GM23338 (cell line): ENCODE measurements around the gene ATF7IP2. TPM values are rescaled to one million over a fixed set of nuclear protein-coding genes. Genes with fewer than 3 reads are reported as not detected.

Experiments used
- ATAC-seq: fragments of 200-7000 bp; cut with Tn5 transposase; 3 replicates; pipeline ENCODE4 v1.9.1; 2020
- DNase-seq: peaks from one replicate; pipeline ENCODE4 v3.0.0-alpha.2; 2015; ENCODE audit warnings: low spot score
- H2AFZ ChIP-seq: fragments of 200-600 bp; sonication (generic); 2 replicates; pipeline ENCODE4 v1.8.0; 2016; ENCODE audit warnings: antibody characterized with exemption, mild to moderate bottlenecking, moderate library complexity
- H3F3A ChIP-seq: fragments of 200-600 bp; sonication (generic); replicated peaks from 2 replicates; pipeline ENCODE4 v1.8.0; 2017; ENCODE audit warnings: antibody characterized with exemption, mixed run types, low read depth
- H3K27ac ChIP-seq: fragments of 200-600 bp; sonication (generic); 2 replicates; pipeline ENCODE4 v1.6.1; 2016; ENCODE audit warnings: low read depth
- H3K27me3 ChIP-seq: fragments of 200-600 bp; sonication (generic); 2 replicates; pipeline ENCODE4 v1.8.0; 2016; ENCODE audit warnings: mild to moderate bottlenecking, mixed run types, moderate library complexity; ENCODE audit not compliant: insufficient read depth
- H3K36me3 ChIP-seq: fragments of 200-600 bp; sonication (generic); 2 replicates; pipeline ENCODE4 v1.8.0; 2016; ENCODE audit warnings: mild to moderate bottlenecking; ENCODE audit not compliant: insufficient read depth
- H3K4me1 ChIP-seq: fragments of 200-600 bp; sonication (generic); 2 replicates; pipeline ENCODE4 v1.8.0; 2016; ENCODE audit warnings: mild to moderate bottlenecking, moderate library complexity; ENCODE audit not compliant: insufficient read depth
- H3K4me2 ChIP-seq: fragments of 200-600 bp; sonication (generic); 2 replicates; pipeline ENCODE4 v1.7.1; 2017; ENCODE audit warnings: mixed run types
- H3K4me3 ChIP-seq: fragments of 200-600 bp; sonication (generic); 2 replicates; pipeline ENCODE4 v1.6.1; 2016; ENCODE audit warnings: mixed run types
- H3K79me2 ChIP-seq: fragments of 200-600 bp; sonication (generic); replicated peaks from 2 replicates; pipeline ENCODE4 v1.8.0; 2017; ENCODE audit warnings: mild to moderate bottlenecking; ENCODE audit not compliant: insufficient read depth
- H3K9me2 ChIP-seq: fragments of 200-600 bp; sonication (generic); 2 replicates; pipeline ENCODE4 v1.8.0; 2017; ENCODE audit not compliant: insufficient read depth
- H4K20me1 ChIP-seq: fragments of 200-600 bp; sonication (generic); replicated peaks from 2 replicates; pipeline ENCODE4 v1.8.0; 2017; ENCODE audit warnings: mild to moderate bottlenecking; ENCODE audit not compliant: insufficient read depth
- H3K27ac Mint-ChIP-seq: 2 replicates; pipeline ENCODE4 v1.8.0; 2020; ENCODE audit warnings: inconsistent platforms, mild to moderate bottlenecking, moderate library complexity, mixed read lengths
- H3K27me3 Mint-ChIP-seq: 3 replicates; pipeline ENCODE4 v1.8.0; 2022; ENCODE audit warnings: low read depth, mild to moderate bottlenecking, moderate library complexity, mixed read lengths, inconsistent platforms; ENCODE audit not compliant: insufficient read depth, poor library complexity
- H3K36me3 Mint-ChIP-seq: 3 replicates; pipeline ENCODE4 v1.8.0; 2021; ENCODE audit warnings: low read depth, mild to moderate bottlenecking, inconsistent platforms, moderate library complexity, mixed read lengths
- H3K4me1 Mint-ChIP-seq: 3 replicates; pipeline ENCODE4 v1.8.0; 2020; ENCODE audit warnings: mild to moderate bottlenecking, inconsistent platforms, mixed read lengths
- H3K4me3 Mint-ChIP-seq: 3 replicates; pipeline ENCODE4 v1.8.0; 2021; ENCODE audit warnings: moderate library complexity, mild to moderate bottlenecking, inconsistent platforms, mixed read lengths
- H3K9me3 Mint-ChIP-seq: 3 replicates; pipeline ENCODE4 v1.8.0; 2020; ENCODE audit warnings: moderate library complexity, mild to moderate bottlenecking, inconsistent platforms, mixed read lengths
- CREB1 ChIP-seq: fragments of 250-450 bp; sonication (Bioruptor Pico); IDR thresholded peaks from 2 replicates; pipeline ENCODE4 v1.5.0; 2020; ENCODE audit warnings: low read depth, mild to moderate bottlenecking, moderate library complexity
- ETS1 ChIP-seq: IDR thresholded peaks from 2 replicates; pipeline ENCODE4 v1.6.1; 2016; ENCODE audit warnings: antibody characterized with exemption
- JUNB ChIP-seq: IDR thresholded peaks from one replicate; pipeline ENCODE4 v1.6.1; 2016; ENCODE audit warnings: antibody characterized with exemption; ENCODE audit not compliant: unreplicated experiment
- NANOG ChIP-seq: IDR thresholded peaks from 2 replicates; pipeline ENCODE4 v1.6.1; 2016; ENCODE audit warnings: antibody characterized with exemption, borderline replicate concordance
- ZNF114 ChIP-seq: fragments of 250-450 bp; sonication (Bioruptor Pico); IDR thresholded peaks from 2 replicates; pipeline ENCODE4 v1.5.0; 2020; ENCODE audit warnings: mild to moderate bottlenecking, moderate library complexity
- polyA plus RNA-seq: library from polyadenylated mRNA; unstranded; fragments of >200 nt; fragmentation: Nextera tagmentation; extraction: Ambion mirVana; gene quantifications from 2 replicates; pipeline ENCODE4 v1.2.1, GENCODE V29; 2016
- total RNA-seq: library from RNA; depleted of rRNA; stranded (reverse); fragments of >200 nt; shearing (Covaris generic); gene quantifications from 2 replicates; pipeline ENCODE4 v1.2.3, GENCODE V29; 2014
- TF ChIP-seq, protein P1 (sequence below), 2 experiments: fragments of 200-600 bp in 1 of 2; sonication (generic) in 1 of 2; conservative IDR thresholded peaks; 2 replicates each; pipeline versions ENCODE4 v1.5.1 to v1.6.1; 2016 to 2017; ENCODE audit warnings: antibody characterized with exemption in 2 of 2, low read depth in 2 of 2, mild to moderate bottlenecking in 2 of 2, moderate library complexity in 1 of 2
- TF ChIP-seq, protein P2 (sequence below): fragments of 250-450 bp; sonication (Bioruptor Pico); IDR thresholded peaks from 2 replicates; pipeline ENCODE4 v1.5.0; 2020; ENCODE audit warnings: mild to moderate bottlenecking, moderate library complexity

Gene ATF7IP2
- total and polyA plus RNA-seq, 2 experiments from 2014 or later: 27.9 to 55.7 TPM

GRCh38 chr16:10338426-10338825, 47.4 kb upstream of the ATF7IP2 start:
- H3K27me3 ChIP-seq: no peaks in the 10 kb centered on the region
- DNase-seq: no peak

More at GRCh38 chr16:10338426-10338825, 47.4 kb upstream of the ATF7IP2 start:
- no peaks in the 10 kb centered on the region for H3K4me1 Mint-ChIP-seq
- peaks cover 8% of the 10 kb centered on the region for H3K27me3 Mint-ChIP-seq
- Histone ChIP-seq H3K4me3 (no peak overlapping the region), H3F3A (no peaks in the 10 kb centered on the region), H2AFZ (no peak overlapping the region), H3K4me1 (no peaks in the 10 kb centered on the region), H3K36me3 (peaks cover 2% of the 10 kb centered on the region; the same call in 1 of the 2 replicates), H3K79me2 (no peaks in the 10 kb centered on the region), H3K9me2 (no peaks in the 10 kb centered on the region), H4K20me1 (no peaks in the 10 kb centered on the region), H3K27ac (no peak overlapping the region), H3K4me2 (no peak overlapping the region)
- peaks cover 56% of the 10 kb centered on the region for H3K9me3 Mint-ChIP-seq
- TF ChIP-seq CREB1: no peak
- TF ChIP-seq ETS1: no peak
- TF ChIP-seq ZNF114 (CRISPR knock-in tag): no peak
- TF ChIP-seq JUNB: no peak
- TF ChIP-seq, protein P1, sequence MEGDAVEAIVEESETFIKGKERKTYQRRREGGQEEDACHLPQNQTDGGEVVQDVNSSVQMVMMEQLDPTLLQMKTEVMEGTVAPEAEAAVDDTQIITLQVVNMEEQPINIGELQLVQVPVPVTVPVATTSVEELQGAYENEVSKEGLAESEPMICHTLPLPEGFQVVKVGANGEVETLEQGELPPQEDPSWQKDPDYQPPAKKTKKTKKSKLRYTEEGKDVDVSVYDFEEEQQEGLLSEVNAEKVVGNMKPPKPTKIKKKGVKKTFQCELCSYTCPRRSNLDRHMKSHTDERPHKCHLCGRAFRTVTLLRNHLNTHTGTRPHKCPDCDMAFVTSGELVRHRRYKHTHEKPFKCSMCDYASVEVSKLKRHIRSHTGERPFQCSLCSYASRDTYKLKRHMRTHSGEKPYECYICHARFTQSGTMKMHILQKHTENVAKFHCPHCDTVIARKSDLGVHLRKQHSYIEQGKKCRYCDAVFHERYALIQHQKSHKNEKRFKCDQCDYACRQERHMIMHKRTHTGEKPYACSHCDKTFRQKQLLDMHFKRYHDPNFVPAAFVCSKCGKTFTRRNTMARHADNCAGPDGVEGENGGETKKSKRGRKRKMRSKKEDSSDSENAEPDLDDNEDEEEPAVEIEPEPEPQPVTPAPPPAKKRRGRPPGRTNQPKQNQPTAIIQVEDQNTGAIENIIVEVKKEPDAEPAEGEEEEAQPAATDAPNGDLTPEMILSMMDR (conservative IDR thresholded peaks at IDR 0.05; ENCODE audit: low read depth in 2 of 2): no peak
- no peak for TF ChIP-seq NANOG
- TF ChIP-seq, protein P2, sequence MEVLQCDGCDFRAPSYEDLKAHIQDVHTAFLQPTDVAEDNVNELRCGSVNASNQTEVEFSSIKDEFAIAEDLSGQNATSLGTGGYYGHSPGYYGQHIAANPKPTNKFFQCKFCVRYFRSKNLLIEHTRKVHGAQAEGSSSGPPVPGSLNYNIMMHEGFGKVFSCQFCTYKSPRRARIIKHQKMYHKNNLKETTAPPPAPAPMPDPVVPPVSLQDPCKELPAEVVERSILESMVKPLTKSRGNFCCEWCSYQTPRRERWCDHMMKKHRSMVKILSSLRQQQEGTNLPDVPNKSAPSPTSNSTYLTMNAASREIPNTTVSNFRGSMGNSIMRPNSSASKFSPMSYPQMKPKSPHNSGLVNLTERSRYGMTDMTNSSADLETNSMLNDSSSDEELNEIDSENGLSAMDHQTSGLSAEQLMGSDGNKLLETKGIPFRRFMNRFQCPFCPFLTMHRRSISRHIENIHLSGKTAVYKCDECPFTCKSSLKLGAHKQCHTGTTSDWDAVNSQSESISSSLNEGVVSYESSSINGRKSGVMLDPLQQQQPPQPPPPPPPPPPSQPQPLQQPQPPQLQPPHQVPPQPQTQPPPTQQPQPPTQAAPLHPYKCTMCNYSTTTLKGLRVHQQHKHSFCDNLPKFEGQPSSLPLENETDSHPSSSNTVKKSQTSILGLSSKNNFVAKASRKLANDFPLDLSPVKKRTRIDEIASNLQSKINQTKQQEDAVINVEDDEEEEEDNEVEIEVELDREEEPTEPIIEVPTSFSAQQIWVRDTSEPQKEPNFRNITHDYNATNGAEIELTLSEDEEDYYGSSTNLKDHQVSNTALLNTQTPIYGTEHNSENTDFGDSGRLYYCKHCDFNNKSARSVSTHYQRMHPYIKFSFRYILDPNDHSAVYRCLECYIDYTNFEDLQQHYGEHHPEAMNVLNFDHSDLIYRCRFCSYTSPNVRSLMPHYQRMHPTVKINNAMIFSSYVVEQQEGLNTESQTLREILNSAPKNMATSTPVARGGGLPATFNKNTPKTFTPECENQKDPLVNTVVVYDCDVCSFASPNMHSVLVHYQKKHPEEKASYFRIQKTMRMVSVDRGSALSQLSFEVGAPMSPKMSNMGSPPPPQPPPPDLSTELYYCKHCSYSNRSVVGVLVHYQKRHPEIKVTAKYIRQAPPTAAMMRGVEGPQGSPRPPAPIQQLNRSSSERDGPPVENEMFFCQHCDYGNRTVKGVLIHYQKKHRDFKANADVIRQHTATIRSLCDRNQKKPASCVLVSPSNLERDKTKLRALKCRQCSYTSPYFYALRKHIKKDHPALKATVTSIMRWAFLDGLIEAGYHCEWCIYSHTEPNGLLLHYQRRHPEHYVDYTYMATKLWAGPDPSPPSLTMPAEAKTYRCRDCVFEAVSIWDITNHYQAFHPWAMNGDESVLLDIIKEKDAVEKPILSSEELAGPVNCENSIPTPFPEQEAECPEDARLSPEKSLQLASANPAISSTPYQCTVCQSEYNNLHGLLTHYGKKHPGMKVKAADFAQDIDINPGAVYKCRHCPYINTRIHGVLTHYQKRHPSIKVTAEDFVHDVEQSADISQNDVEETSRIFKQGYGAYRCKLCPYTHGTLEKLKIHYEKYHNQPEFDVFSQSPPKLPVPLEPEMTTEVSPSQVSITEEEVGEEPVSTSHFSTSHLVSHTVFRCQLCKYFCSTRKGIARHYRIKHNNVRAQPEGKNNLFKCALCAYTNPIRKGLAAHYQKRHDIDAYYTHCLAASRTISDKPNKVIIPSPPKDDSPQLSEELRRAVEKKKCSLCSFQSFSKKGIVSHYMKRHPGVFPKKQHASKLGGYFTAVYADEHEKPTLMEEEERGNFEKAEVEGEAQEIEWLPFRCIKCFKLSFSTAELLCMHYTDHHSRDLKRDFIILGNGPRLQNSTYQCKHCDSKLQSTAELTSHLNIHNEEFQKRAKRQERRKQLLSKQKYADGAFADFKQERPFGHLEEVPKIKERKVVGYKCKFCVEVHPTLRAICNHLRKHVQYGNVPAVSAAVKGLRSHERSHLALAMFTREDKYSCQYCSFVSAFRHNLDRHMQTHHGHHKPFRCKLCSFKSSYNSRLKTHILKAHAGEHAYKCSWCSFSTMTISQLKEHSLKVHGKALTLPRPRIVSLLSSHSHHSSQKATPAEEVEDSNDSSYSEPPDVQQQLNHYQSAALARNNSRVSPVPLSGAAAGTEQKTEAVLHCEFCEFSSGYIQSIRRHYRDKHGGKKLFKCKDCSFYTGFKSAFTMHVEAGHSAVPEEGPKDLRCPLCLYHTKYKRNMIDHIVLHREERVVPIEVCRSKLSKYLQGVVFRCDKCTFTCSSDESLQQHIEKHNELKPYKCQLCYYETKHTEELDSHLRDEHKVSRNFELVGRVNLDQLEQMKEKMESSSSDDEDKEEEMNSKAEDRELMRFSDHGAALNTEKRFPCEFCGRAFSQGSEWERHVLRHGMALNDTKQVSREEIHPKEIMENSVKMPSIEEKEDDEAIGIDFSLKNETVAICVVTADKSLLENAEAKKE (CRISPR knock-in tag): no peak
- no peak for ATAC-seq
- peaks cover 32% of the 10 kb centered on the region for H3K36me3 Mint-ChIP-seq
- no peak overlapping the region for H3K4me3 Mint-ChIP-seq
- no peak overlapping the region for H3K27ac Mint-ChIP-seq
